Hepatic stellate cell (primary cell): ENCODE results near the gene SLK.

Source experiments
- DNase-seq: peaks from one replicate; pipeline ENCODE4 v3.0.0; 2011; ENCODE audit warnings: low spot score

Gene SLK

DNA sequence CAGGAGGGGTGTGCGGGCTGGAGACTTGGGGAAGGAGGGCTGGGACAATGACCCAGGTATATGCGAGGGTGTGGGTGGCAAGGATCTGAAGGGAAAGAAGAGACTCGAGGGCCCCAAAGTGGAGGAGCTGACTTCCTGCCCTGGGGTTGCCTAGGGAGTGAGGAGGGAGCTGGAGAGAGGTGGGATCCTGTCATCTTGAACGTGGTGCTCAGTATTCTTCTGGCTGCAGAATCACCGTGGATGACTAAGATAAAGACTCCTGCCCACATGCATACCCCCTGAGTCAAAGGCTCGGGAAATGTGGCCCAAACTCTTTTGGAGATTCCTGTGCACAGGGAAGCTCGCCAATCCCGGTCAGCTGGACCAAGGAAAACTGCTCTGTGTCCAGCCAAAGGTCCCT, 87.5 kb downstream of the SLK start:
- DNase-seq: peak; percentile 81

DNA sequence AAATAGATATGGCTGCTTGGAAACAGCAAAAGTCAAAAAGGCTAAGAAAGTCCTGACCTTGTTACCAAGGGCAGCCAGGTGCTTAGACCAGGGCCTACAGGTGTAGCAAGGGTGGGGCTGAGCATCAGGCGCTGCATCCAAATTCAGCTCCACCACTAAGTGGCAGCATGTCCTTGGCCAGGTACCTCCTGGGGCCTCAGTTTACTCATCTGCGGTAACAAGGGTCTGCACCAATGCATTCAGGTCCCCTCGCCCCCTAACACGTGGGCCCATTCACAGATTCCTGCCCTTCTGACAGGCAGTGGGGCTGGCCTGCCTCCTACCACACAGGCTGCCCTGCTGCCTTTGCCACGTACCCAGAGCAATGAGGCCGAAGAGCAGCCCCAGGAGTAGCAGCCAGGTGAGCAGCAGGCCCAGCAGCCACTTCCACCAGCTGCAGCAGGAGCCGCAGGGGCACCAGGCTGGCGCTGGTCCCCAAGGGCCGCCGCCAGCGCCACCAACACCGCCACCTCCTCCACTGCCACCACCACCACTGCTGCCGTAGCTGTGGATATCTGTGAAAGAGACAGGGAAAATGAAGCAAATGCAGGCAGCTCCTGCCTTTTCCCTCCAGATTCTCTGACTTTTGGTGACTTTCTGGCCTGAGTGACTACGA, 89.8 kb downstream of the SLK start:
- no peak for DNase-seq

DNA sequence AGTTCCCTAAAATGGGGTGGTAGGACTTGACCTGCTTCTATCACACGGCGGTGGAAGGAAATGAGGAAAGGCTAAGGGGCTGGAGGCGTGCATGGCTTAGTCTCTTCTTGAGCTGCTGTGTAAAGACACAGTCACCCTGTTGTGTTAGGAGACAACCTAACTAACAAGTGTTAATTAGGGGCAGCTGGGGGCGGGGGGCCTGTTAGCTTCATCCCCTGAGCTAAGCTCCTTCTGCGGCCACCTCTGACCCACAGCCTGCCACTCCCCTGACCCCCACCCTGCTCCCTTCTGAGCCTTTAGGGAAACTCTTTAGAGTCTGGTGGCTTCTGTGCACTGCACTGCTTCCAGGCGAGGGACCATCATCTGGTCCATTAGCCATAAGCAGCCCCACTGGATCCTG, 90.8 kb downstream of the SLK start:
- DNase-seq: no peak

DNA sequence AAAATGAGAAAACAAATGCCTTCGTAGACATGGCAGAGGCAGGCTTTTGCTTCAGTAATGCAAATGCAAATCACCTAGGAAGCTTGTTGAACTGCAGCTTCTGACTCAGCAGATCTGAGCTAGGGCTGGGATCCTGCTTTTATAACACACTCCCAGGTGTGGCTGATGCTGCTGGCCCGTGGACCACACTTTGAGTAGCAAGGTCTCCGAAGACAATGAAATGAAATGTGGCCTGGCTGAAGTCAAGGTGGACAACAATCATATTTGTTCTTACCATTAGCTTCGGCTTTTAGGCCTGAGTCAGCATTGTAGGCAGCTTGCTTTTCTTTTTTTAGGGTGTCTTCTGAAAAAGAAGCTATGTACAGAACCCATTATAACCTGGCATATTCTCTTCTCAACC, 92.4 kb downstream of the SLK start:
- DNase-seq: no peak

DNA sequence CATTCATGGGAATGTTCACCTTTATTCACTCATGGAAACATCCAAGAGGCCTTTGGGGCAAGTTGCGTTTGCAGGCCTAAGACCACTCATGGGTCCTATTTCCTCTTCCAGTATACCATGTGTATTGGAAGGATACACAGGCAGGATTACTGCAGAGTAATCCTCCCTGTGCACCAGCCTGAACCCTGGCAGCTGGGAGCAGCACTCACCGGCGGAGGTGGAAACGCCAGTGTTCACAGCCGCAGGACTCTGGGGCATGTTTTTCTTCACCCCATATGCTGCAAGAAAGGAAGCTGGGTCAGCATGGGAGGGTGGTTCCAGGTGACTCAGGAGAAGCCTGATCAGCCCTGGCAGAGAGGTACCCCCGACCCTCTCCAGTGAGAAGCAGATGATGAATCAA, 94.3 kb downstream of the SLK start:
- no peak for DNase-seq

DNA sequence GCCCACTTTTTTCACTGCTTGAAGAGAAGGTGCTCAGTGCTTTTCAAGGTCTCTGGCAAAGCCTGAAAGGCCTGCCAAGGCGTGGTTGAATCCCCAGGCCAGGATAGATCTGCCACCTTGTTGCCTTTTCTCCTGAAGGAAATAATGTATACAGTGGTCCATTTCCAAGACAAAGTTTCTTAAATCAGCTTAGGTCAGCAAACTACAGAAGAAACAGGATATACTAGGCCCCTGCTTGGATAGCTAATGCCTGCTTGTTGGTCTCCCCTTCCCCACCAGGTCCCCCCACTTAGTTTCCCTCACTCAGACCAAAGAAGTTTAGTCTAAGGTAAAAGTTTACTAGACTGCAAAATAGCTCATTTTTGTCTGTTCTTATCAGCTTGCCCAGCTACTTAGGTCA, 98.8 kb downstream of the SLK start:
- no peak for DNase-seq

DNA sequence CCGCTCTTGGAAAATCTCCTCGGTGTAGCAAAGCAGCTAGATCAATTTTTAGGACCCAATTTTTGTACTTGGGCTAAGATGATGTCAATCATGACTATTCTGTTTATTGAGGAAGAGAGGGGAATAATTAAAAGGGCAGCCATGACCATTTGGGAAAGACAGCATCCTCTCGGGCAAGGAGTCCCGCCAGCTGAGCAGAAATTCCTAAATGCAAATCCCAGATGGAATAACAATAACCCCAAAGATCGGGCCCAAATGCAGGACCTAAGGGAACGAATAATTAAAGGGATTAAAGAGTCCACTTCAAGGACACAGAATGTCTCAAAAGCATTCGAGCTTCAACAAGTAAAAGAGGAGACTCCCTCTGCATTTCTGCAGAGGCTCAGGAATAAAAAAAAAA, 100.0 kb downstream of the SLK start:
- no peak for DNase-seq

DNA sequence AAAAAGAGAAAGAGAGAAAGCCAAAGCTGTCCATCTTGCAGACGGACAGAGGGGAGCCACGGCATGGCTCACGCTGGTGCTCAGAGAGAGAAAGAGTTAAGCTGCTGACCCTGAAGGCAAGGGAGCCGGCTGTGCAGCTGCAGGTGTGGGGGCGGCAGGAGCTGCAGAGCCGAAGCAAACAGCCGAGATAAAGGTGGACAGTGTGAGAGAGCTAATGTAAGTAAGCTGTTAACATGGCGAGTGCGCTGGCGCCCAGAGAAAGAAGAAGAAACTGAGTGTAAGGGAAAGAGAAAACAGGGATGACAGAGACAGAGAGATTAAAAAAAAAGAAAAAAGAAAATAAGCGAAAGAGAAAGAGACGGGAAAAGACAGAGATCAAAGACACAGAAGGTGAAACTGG, 100.6 kb downstream of the SLK start:
- no peak for DNase-seq

DNA sequence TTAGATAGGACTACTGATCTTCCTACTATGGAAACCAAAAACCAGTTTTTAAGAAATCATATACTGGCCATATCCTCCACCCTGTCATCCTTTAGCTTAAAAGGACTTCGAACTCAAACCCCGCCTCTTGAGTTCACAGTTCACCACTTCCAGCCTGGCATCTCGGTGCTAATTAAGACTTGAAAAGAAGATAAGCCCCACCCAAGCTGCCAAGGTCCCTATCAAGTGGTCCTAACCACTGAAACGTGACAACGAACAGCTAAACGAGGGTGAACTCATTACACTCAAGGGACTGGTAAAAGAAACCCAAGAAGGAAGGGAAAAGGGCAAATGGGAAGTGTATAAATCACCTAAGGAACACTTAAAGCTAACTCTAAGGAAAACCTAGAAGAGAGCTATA, 102.7 kb downstream of the SLK start:
- no peak for DNase-seq

DNA sequence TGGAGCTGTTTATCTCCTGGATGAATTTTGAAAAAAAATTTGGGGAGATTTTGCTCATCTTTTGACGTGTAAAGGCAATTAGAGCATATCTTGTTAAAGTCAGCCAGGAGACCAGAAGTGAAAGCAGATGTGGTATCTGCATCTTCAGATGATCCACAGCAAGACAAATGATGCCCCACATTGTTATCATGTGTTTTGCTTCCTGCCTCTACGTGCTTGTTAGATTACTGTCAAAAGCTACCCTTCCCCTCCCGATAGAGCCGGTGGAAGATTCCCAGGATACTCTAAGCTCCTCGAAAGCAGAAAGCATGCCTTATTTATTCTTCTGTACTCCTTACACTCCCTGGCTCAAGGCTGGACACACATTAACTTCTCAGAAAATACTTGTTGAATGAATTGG, 105.8 kb downstream of the SLK start:
- DNase-seq: no peak

DNA sequence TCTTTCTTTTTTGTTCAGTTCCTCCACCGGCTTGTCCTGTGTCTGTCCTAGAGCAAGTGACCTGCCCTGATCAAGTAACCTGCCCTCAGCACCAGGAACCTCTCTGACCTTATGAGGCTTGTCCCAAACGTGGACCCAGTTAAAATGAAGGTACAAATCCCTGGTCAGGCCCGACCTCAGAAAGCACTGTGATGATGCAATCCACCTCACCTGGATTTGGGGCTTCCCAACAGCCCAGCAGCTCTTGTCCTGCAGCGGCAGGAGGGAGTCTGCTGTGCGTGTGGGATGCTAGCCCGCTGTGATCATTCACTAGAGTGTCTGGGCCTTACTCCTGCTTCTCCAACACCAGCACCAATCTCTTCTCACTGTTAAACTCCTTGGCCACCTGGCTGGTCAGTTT, 107.6 kb downstream of the SLK start:
- DNase-seq: no peak

DNA sequence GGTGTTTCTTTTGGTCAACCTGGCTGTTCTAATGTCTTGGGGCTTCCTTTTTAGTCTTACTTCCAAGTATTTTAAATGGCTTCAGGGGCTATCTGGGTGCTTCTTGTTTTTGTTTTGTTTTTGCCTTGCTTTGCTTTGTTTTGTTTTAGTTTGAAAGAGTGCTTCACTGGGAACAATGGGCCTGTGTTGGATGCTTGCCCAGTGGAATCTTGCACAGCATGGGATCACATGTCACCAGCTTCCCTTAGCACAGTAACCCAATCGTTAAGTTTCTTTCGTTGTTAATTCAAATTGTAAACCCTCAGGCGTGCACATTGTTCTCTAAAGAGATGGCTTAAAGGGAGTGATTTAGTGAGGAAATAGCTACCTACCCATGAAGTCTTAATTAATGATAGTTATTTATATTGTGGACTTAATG, 109.8 kb downstream of the SLK start:
- DNase-seq: no peak

DNA sequence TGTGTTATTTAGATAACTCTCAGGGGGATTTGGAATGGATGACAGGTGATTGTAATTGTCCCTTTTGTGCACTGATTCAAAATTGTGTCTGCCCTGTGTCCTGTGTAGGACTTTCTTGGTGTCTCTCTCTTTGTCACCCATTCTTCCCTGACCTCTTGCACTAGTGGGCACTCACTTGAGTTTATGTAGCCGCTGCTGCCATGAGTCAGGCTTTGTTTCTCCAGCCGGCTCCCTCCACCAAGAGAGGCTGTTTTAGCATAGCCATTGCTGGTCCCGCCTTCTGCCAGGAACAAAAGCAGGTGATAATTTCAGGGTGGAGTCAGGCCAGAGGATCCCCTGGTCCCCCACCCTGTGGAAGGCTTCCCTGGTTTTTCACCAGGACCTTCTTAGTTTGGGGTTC, 110.3 kb downstream of the SLK start:
- DNase-seq: no peak

DNA sequence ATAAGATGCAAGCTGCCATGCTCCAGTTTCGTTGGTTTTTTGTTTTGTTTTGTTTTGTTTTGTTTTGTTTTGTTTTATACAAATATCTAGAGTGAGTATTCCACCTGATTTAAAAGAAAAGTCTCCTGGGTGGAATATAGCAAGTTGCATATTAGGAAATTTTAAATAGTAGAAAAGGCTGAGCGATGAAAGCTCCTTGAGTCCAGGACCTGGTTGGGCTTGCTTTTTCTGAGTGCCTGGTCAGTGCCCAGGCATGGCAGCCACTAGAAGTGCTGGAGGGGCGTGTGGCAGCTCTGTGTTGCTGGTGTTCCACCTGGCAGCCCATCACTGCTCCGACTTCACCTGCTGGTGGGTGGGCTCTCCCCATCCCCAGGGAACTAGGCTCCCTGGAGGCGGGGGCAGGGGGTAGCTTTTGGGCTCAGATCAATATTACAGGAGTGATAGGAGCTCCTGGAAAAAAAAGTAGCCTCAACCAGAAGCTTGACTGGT, 110.8 kb downstream of the SLK start:
- no peak for DNase-seq
